ENCODE measurements around the gene CCDC121. TPM values are rescaled to one million over a fixed set of nuclear protein-coding genes. Genes with fewer than 3 reads are reported as not detected.

The CCDC121 gene
- total RNA-seq, 4 donors from 2014 or later, result 1.2 to 3.9 (median 3.0) TPM

GRCh38 chr2:27591745-27592144, 37.1 kb downstream of the CCDC121 start:
- H3K27me3 ChIP-seq, result no peaks in the 10 kb centered on the region
- H3K4me1 ChIP-seq, result no peaks in the 10 kb centered on the region
- H3K4me3 ChIP-seq, result no peak overlapping the region
- peaks cover 15% of the 10 kb centered on the region for H3K9me3 ChIP-seq
- 93% methylated on average over 3 of the region's 3 CpGs for WGBS
- peaks cover 5% of the 10 kb centered on the region for H3K36me3 ChIP-seq
- no peak for DNase-seq (ENCODE audit: low spot score in 2 of 2)
- H3K27ac ChIP-seq, result no peak overlapping the region
- TF ChIP-seq POLR2A (IDR thresholded peaks at IDR 0.05) (no peak), POLR2AphosphoS5 (IDR thresholded peaks at IDR 0.05) (no peak), CTCF (IDR thresholded peaks at IDR 0.05) (no peak), EP300 (IDR thresholded peaks at IDR 0.05) (no peak)

- Histone ChIP-seq H3K4me3 (no peak overlapping the region), H3K27me3 (no peaks in the 10 kb centered on the region), H3K9me3 (peaks cover 9% of the 10 kb centered on the region), H3K27ac (no peak overlapping the region), H3K36me3 (no peaks in the 10 kb centered on the region), H3K4me1 (peaks cover 23% of the 10 kb centered on the region)
- no peak for DNase-seq (ENCODE audit: low spot score in 2 of 2)
- 93% methylated on average over 2 of the region's 2 CpGs for WGBS
- TF ChIP-seq EP300 (IDR thresholded peaks at IDR 0.05), result no peak
- no peak for TF ChIP-seq CTCF (IDR thresholded peaks at IDR 0.05)
- no peak for TF ChIP-seq POLR2A (IDR thresholded peaks at IDR 0.05)
- no peak for TF ChIP-seq POLR2AphosphoS5 (IDR thresholded peaks at IDR 0.05)
These were observed 40.5 kb downstream of the CCDC121 start for GRCh38 chr2:27588308-27588707.

GRCh38 chr2:27587025-27587424, 41.8 kb downstream of the CCDC121 start:
- WGBS, result 86% methylated on average over 2 of the region's 2 CpGs
- Histone ChIP-seq H3K4me3 (no peak overlapping the region), H3K36me3 (no peaks in the 10 kb centered on the region), H3K27me3 (no peaks in the 10 kb centered on the region), H3K27ac (no peak overlapping the region), H3K4me1 (peaks cover 26% of the 10 kb centered on the region), H3K9me3 (peaks cover 9% of the 10 kb centered on the region)
- no peak for TF ChIP-seq EP300 (IDR thresholded peaks at IDR 0.05)
- TF ChIP-seq POLR2A (IDR thresholded peaks at IDR 0.05), result no peak
- TF ChIP-seq POLR2AphosphoS5 (IDR thresholded peaks at IDR 0.05), result no peak
- no peak for TF ChIP-seq CTCF (IDR thresholded peaks at IDR 0.05)
- no peak for DNase-seq (ENCODE audit: low spot score in 2 of 2)

GRCh38 chr2:27584597-27584996, 44.2 kb downstream of the CCDC121 start:
- no peak for DNase-seq (ENCODE audit: low spot score in 2 of 2)
- TF ChIP-seq CTCF (IDR thresholded peaks at IDR 0.05) (no peak), EP300 (IDR thresholded peaks at IDR 0.05) (no peak), POLR2AphosphoS5 (IDR thresholded peaks at IDR 0.05) (no peak), POLR2A (IDR thresholded peaks at IDR 0.05) (no peak)
- peaks cover 26% of the 10 kb centered on the region for H3K4me1 ChIP-seq
- no peaks in the 10 kb centered on the region for H3K9me3 ChIP-seq
- no peaks in the 10 kb centered on the region for H3K36me3 ChIP-seq
- no peak overlapping the region for H3K4me3 ChIP-seq
- no peaks in the 10 kb centered on the region for H3K27me3 ChIP-seq
- WGBS, result 85% methylated on average over 3 of the region's 3 CpGs
- H3K27ac ChIP-seq, result no peak overlapping the region

GRCh38 chr2:27583390-27583915, 45.4 kb downstream of the CCDC121 start:
- H3K27ac ChIP-seq, result peak overlapping the region; percentile 5
- peaks cover 6% of the 10 kb centered on the region for H3K9me3 ChIP-seq
- H3K27me3 ChIP-seq, result no peaks in the 10 kb centered on the region
- no peaks in the 10 kb centered on the region for H3K36me3 ChIP-seq
- H3K4me3 ChIP-seq, result peak overlapping the region; percentile 60
- 8% methylated on average over 12 of the region's 12 CpGs for WGBS
- TF ChIP-seq EP300 (IDR thresholded peaks at IDR 0.05) (no peak), POLR2AphosphoS5 (IDR thresholded peaks at IDR 0.05) (no peak), POLR2A (IDR thresholded peaks at IDR 0.05) (no peak), CTCF (IDR thresholded peaks at IDR 0.05) (no peak)
- peaks cover 26% of the 10 kb centered on the region for H3K4me1 ChIP-seq
- no peak for DNase-seq (ENCODE audit: low spot score in 2 of 2)
